ENCODE measurements around the gene GOLIM4.

- no peak for TF ChIP-seq CTCF (IDR thresholded peaks at IDR 0.05)
- TF ChIP-seq POLR2A (IDR thresholded peaks at IDR 0.05), result no peak
Measured at GRCh38 chr3:168072323-168072650, 23.4 kb downstream of the GOLIM4 start.
